IPS-18a (cell line): Measurements from ENCODE around the gene MED12L.

Experiments
- H3K27ac ChIP-seq: one replicate; pipeline ENCODE4 v1.5.1; 2013; ENCODE audit warnings: low read length
- H3K27me3 ChIP-seq: one replicate; pipeline ENCODE4 v1.6.1; 2013; ENCODE audit warnings: mild to moderate bottlenecking, low read length; ENCODE audit not compliant: control insufficient read depth, insufficient read depth
- H3K36me3 ChIP-seq: one replicate; pipeline ENCODE4 v1.6.1; 2013; ENCODE audit warnings: low read depth, low read length; ENCODE audit not compliant: control insufficient read depth
- H3K4me1 ChIP-seq: one replicate; pipeline ENCODE4 v1.6.1; 2013; ENCODE audit warnings: low read depth, low read length; ENCODE audit not compliant: control insufficient read depth
- H3K4me3 ChIP-seq: one replicate; pipeline ENCODE4 v1.5.1; 2013; ENCODE audit warnings: low read length
- H3K9ac ChIP-seq: one replicate; pipeline ENCODE4 v1.6.1; 2013; ENCODE audit warnings: mild to moderate bottlenecking, low read length, moderate library complexity
- H3K9me3 ChIP-seq: one replicate; pipeline ENCODE4 v1.6.1; 2013; ENCODE audit warnings: low read depth, low read length; ENCODE audit not compliant: control insufficient read depth

MED12L gene

DNA sequence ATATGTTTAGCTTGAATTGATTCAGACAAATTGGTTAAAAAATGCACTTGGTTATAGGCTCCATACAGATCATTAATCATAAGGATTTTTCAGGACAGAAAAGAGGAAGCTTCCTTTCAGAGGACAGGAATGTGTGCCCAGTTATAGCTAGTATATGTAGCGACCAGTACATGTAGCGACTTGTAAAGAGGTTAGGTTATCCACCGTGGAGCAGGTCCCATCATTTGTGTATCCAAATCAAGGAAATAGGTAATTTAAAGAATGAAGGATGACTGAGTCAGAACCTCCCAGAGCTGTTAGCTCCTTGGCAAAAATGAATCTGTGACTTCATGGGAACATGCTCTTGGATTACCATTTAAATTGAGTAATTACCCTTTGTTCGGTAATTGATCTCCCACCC lies 314.9 kb downstream of the MED12L start:
- H3K4me3 ChIP-seq: no peak overlapping the region
- H3K27ac ChIP-seq: no peak overlapping the region
- no peak overlapping the region for H3K9ac ChIP-seq
- no peaks in the 10 kb centered on the region for H3K27me3 ChIP-seq
- H3K4me1 ChIP-seq: peaks cover 5% of the 10 kb centered on the region
- no peaks in the 10 kb centered on the region for H3K36me3 ChIP-seq
- no peaks in the 10 kb centered on the region for H3K9me3 ChIP-seq

GRCh38 chr3:151402349-151402748 lies 316.9 kb downstream of the MED12L start:
- H3K9me3 ChIP-seq: no peaks in the 10 kb centered on the region
- H3K27ac ChIP-seq: no peak overlapping the region
- no peaks in the 10 kb centered on the region for H3K36me3 ChIP-seq
- peaks cover 5% of the 10 kb centered on the region for H3K4me1 ChIP-seq
- H3K4me3 ChIP-seq: no peak overlapping the region
- H3K9ac ChIP-seq: no peak overlapping the region
- H3K27me3 ChIP-seq: no peaks in the 10 kb centered on the region

GRCh38 chr3:151403246-151403645 lies 317.8 kb downstream of the MED12L start:
- Histone ChIP-seq H3K36me3 (no peaks in the 10 kb centered on the region), H3K27ac (no peak overlapping the region), H3K4me1 (peaks cover 5% of the 10 kb centered on the region), H3K4me3 (no peak overlapping the region), H3K27me3 (no peaks in the 10 kb centered on the region), H3K9me3 (no peaks in the 10 kb centered on the region), H3K9ac (no peak overlapping the region)

DNA sequence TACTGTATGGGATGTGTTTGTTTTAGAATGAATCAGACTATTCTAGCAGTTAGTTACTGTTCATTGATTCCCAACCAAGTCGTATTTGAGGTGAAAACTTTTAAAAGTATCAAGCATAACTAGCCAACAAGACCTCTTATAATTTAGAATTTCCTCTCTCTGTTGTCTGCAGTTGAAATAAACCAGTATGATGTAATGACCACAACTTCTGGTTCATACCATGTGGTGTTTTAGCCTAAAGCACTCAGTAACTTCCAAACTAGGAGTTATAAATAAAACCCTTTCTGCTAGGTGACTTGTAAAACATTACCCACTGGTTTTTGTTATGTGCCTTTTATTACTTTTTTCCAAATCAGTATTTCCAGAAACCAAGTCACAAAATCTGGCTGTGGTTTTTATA lies 318.9 kb downstream of the MED12L start:
- Histone ChIP-seq H3K4me3 (no peak overlapping the region), H3K9me3 (no peaks in the 10 kb centered on the region), H3K27ac (no peak overlapping the region), H3K9ac (no peak overlapping the region), H3K36me3 (no peaks in the 10 kb centered on the region), H3K4me1 (peaks cover 4% of the 10 kb centered on the region), H3K27me3 (no peaks in the 10 kb centered on the region)

DNA sequence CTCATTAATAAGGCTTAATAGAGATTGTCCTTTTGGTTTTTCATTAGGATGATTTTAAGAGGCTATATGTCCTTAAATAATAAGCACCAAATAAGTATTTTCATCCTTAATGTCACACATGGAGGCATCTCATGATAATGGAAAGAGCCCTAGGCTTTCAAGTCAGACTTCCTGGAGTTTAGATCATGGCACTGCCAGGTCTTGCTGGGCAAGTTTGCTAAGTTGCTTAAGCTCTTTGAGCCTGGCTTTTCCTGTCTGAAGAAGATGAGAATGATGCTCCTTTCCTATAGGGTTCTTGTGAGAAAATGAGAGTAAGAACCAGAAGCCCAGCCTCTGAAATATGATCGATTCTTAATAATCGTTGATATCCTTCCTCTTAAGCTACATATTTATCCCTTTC lies 322.5 kb downstream of the MED12L start:
- H3K4me3 ChIP-seq: no peak overlapping the region
- H3K36me3 ChIP-seq: no peaks in the 10 kb centered on the region
- H3K9me3 ChIP-seq: no peaks in the 10 kb centered on the region
- no peaks in the 10 kb centered on the region for H3K27me3 ChIP-seq
- H3K9ac ChIP-seq: no peak overlapping the region
- no peaks in the 10 kb centered on the region for H3K4me1 ChIP-seq
- H3K27ac ChIP-seq: no peak overlapping the region

- Histone ChIP-seq H3K9me3 (no peaks in the 10 kb centered on the region), H3K4me1 (no peaks in the 10 kb centered on the region), H3K27me3 (no peaks in the 10 kb centered on the region), H3K36me3 (no peaks in the 10 kb centered on the region), H3K4me3 (no peak overlapping the region), H3K27ac (no peak overlapping the region), H3K9ac (no peak overlapping the region)
Observed at GRCh38 chr3:151410891-151411559, 325.6 kb downstream of the MED12L start.

DNA sequence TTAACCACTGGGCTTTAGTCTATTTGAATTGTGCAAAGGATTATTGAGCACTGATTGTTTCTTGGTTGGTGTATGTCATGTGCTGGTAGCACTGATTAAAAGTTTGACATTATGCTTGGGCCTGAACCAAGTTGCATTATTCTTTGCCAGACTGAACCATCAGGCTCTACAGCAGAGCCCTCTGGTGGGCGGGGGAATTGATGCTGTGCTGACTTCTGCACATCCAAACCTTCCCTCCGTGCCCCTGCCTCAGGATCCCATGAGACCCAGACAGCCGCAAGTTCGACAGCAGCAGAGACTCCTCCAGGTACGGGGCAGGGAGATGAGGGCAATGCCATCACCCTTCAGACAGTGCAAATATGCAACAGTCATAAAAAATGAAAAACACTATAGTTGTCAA lies 327.5 kb downstream of the MED12L start:
- no peaks in the 10 kb centered on the region for H3K36me3 ChIP-seq
- no peaks in the 10 kb centered on the region for H3K4me1 ChIP-seq
- no peak overlapping the region for H3K4me3 ChIP-seq
- H3K9ac ChIP-seq: no peak overlapping the region
- H3K27ac ChIP-seq: no peak overlapping the region
- H3K27me3 ChIP-seq: no peaks in the 10 kb centered on the region
- no peaks in the 10 kb centered on the region for H3K9me3 ChIP-seq

DNA sequence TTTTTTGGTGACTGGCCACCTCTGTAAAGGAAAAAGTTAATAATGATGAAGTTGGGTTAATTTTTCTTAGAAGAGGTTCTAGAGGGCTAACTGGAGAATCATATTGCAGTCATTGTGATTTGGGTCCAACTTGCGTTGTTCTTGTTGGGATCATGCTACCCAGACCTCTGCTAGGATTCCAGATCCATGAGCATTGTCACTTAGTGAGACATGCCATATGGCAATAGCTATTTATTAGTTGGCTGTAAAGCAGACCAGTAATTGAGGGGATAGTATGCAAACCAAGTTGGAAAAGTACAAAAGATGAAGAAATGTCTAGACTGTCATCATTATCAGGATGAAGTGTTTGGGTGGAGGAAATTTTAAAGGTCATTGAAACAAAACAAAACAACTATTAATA lies 329.8 kb downstream of the MED12L start:
- no peaks in the 10 kb centered on the region for H3K4me1 ChIP-seq
- no peaks in the 10 kb centered on the region for H3K9me3 ChIP-seq
- no peaks in the 10 kb centered on the region for H3K27me3 ChIP-seq
- no peaks in the 10 kb centered on the region for H3K36me3 ChIP-seq
- no peak overlapping the region for H3K27ac ChIP-seq
- no peak overlapping the region for H3K4me3 ChIP-seq
- H3K9ac ChIP-seq: no peak overlapping the region

- H3K4me1 ChIP-seq: no peaks in the 10 kb centered on the region
Observed at GRCh38 chr3:151419806-151420205, 334.3 kb downstream of the MED12L start.

DNA sequence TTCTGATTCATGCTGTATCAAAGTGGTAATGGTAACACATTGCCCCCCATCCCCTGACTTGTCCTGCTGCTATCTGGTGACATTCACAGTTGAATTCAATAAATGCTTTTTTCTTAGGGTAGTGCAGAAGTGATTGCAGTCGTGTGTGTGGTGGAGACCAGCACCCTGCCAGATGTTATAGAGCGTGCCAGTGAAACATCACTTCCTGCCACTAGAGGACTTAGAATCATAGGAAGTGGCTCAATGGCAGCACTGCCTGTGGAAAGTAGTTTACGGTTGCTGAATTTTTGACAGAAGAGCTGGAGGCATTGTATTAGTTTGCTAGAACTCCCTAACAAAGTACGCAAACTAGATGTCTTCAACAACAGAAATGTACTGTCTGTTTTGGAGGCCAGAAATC lies 336.5 kb downstream of the MED12L start:
- Histone ChIP-seq H3K4me1 (peaks cover 12% of the 10 kb centered on the region), H3K4me3 (no peak overlapping the region), H3K27me3 (no peaks in the 10 kb centered on the region), H3K27ac (no peak overlapping the region), H3K9ac (no peak overlapping the region), H3K9me3 (no peaks in the 10 kb centered on the region), H3K36me3 (peaks cover 4% of the 10 kb centered on the region)

More at GRCh38 chr3:151419806-151420205, 334.3 kb downstream of the MED12L start:
- H3K9ac ChIP-seq: no peak overlapping the region
- no peaks in the 10 kb centered on the region for H3K27me3 ChIP-seq
- peaks cover 4% of the 10 kb centered on the region for H3K36me3 ChIP-seq
- no peak overlapping the region for H3K4me3 ChIP-seq
- no peak overlapping the region for H3K27ac ChIP-seq
- no peaks in the 10 kb centered on the region for H3K9me3 ChIP-seq

DNA sequence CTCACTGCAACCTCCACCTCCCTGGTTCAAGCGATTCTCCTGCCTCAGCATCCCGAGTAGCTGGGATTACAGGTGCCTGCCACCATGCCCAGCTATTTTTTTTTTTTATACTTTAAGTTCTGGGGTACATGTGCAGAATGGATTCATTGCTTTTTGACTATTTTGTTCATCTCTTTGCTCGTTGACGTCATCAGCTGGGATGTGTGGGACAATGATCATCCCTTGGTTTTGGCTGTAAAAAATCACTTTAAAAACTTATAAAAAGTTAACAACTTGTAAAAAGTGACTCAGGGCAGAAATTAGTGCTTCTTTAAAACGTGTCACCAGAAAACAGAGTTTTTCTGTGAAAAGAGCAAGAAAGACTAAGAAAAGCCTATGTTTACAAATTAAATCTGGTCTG lies 337.6 kb downstream of the MED12L start:
- Histone ChIP-seq H3K36me3 (peaks cover 4% of the 10 kb centered on the region), H3K9me3 (no peaks in the 10 kb centered on the region), H3K4me1 (peaks cover 12% of the 10 kb centered on the region), H3K4me3 (no peak overlapping the region), H3K27ac (no peak overlapping the region), H3K27me3 (no peaks in the 10 kb centered on the region), H3K9ac (no peak overlapping the region)

GRCh38 chr3:151425627-151426340 lies 340.3 kb downstream of the MED12L start:
- Histone ChIP-seq H3K27ac (no peak overlapping the region), H3K36me3 (peaks cover 2% of the 10 kb centered on the region), H3K27me3 (no peaks in the 10 kb centered on the region), H3K4me1 (peaks cover 14% of the 10 kb centered on the region), H3K9me3 (no peaks in the 10 kb centered on the region), H3K4me3 (no peak overlapping the region), H3K9ac (no peak overlapping the region)
